Stimulated activated CD4-positive, alpha-beta T cell treated with anti-CD3 and anti-CD28 coated beads, TNF-alpha, amount 100 ng/mL, for 1 hour (primary cell): ENCODE measurements around the gene PRR15L.

ENCODE experiments used
- DNase-seq, 3 donors: peaks; one replicate each; pipeline ENCODE4 v3.0.0-alpha.2; 2020; ENCODE audit warnings: low read depth in 3 of 3, low spot score in 1 of 3

The PRR15L gene

DNA sequence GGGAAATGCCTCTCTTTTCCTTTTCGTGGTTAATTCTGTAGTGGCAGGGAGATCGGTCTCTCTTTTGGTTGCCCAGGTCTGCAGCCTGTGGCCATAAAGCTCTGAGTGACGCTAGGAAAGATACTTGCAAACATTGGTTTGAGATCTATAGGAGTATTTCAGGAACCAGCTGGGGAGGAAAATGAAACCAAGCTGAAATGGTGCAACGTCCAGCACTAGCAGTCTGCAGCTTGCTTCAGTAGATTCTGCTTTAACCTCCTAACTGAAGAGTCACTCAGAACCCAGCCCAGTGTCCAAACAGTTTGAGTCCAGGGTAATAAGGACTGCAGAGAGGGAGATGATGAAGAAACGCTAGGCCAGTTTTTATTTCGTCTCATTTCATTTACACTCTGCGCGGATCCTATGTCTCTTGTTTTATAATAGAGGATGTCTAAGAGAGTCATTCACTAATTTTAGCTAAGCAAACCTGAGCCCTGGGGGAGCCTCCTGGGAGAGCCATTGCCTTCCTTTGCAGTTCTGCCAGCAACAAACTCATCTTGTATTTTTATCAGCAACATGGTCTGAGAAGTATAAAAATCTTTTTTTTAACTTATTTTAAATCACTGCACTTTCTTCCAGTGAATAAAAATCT is 49.6 kb downstream of the PRR15L start:
- no peak for DNase-seq

DNA sequence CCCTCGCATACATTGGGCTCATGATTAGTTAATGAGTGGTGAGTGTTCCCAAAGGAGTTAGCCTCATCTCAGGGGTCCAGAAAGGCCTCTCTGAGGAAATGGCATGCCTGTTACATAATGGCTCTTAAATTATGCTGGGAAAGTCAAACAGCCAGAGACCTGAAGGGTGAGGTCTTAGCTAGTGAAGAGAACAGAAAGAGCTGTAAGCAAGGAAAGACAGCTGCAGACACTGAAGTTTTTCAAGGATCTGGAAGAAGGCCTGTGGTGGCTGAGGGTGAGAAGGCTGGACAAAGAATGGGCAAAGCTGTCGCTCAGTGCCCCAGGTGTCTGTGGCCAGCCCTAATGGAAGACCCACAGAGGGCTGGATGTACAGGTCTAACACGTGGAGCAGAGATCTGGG is 51.2 kb downstream of the PRR15L start:
- DNase-seq, result no peak

DNA sequence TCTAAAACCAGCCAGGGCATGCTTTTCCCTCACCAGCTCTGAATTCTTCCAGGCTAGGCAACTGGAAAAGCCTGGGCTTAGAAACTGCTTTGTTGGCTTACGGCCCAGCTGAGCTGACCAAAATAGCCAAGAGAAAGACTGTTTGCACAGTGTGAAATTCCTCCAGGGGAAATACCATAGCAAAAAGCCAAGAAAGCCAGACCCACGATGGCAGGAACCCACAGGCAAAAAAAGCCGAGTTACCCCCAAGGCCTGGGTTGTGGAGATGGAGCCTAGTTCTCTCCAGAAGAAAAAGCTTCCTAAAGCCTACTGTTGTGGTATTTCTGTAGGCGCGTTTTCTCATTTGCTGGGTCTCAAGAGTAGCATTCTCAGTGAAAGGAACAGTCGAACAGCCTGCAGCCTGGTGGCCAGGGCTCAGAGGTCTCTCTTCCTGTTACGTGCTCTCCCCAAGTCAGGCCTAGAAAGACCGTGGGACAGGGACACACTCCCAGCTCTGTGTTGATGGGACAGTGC is 52.4 kb downstream of the PRR15L start:
- no peak for DNase-seq

DNA sequence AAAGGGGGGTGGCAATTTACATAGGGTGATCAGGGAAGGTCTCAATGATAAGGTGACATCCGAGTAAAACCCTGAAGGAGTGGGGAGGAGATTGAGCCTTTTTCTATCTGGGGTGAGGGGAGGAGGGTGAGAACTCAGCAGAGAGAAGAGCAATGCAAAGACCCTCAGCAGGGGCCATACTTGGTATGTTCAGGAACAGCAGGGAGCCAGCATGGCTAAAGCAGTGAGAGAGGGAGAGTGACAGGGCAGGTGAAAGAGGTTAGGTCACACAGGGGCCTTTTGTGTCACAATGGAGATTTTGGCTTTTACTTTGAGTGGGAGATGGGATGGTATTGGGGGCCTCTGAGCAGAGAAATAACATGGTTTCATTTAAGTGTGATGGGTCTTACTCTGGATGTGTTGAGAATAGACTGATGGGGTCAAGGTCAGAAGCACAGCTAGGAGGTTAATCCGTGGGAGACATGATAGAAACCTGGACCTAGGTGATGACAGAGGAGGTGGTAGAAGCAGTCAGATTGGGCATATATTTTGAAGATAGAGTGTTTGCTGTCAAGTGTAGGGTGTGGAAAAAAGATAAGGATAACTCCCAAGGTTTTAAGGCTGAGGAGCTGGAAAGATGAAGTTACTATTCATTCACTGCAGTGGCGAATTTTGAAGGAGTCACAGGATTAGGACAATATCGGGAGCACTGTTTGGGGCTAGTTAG is 55.5 kb downstream of the PRR15L start:
- DNase-seq, result no peak
